IMR-90 (cell line): Measurements from ENCODE around the gene GALM. TPM values are rescaled to one million over a fixed set of nuclear protein-coding genes. Genes with fewer than 3 reads are reported as not detected.

Experiments
- ATAC-seq: fragments of 200-7000 bp; cut with Tn5 transposase; 2 replicates; pipeline ENCODE4 v1.9.1; 2020; ENCODE audit warnings: low read depth, mild to moderate bottlenecking, moderate library complexity
- BruUV-seq: library from RNA; stranded (reverse); fragments of 400-500 nt; replicated peaks from 2 replicates; lab custom pipeline; 2021; lab: Mats Ljungman, UMichigan
- CTCF ChIA-PET: fragments of 300-600 bp; formaldehyde crosslinking; extraction: SDS; loops from one replicate; lab custom pipeline; 2021; ENCODE audit warnings: antibody characterized with exemption; lab: Yijun Ruan, JAX
- POLR2A ChIA-PET: fragments of 300-600 bp; sonication (Branson Sonifier 250); formaldehyde crosslinking; loops from one replicate; lab custom pipeline; 2022; ENCODE audit warnings: antibody characterized with exemption; ENCODE audit not compliant: unreplicated experiment; lab: Charles Lee
- DNase-seq: peaks from one replicate; pipeline ENCODE4 v3.0.0; 2013
- H2AFZ ChIP-seq: replicated peaks from 2 replicates; pipeline ENCODE3; 2013; ENCODE audit warnings: low read length, mild to moderate bottlenecking; ENCODE audit not compliant: poor library complexity
- H2AK5ac ChIP-seq: 2 replicates; pipeline ENCODE4 v1.6.1; 2013; ENCODE audit warnings: low read depth, low read length, inconsistent platforms
- H2AK9ac ChIP-seq: replicated peaks from 2 replicates; pipeline ENCODE3; 2013; ENCODE audit warnings: mild to moderate bottlenecking, low read depth, low read length, moderate library complexity; ENCODE audit not compliant: poor library complexity
- H2BK120ac ChIP-seq: 2 replicates; pipeline ENCODE4 v1.6.1; 2013; ENCODE audit warnings: low read depth, low read length, inconsistent platforms
- H2BK15ac ChIP-seq: 3 replicates; pipeline ENCODE4 v1.6.1; 2013; ENCODE audit warnings: low read depth, low read length, inconsistent platforms
- H2BK20ac ChIP-seq: 2 replicates; pipeline ENCODE4 v1.6.1; 2013; ENCODE audit warnings: low read depth, mild to moderate bottlenecking, inconsistent platforms, low read length, moderate library complexity
- H2BK5ac ChIP-seq: 2 replicates; pipeline ENCODE4 v1.6.1; 2013; ENCODE audit warnings: mild to moderate bottlenecking, low read depth, low read length, inconsistent platforms; ENCODE audit not compliant: poor library complexity, severe bottlenecking
- H3K14ac ChIP-seq: replicated peaks from 2 replicates; pipeline ENCODE4 v1.6.1; 2013; ENCODE audit warnings: low read depth, low read length, inconsistent platforms
- H3K18ac ChIP-seq: 2 replicates; pipeline ENCODE4 v1.6.1; 2013; ENCODE audit warnings: low read depth, low read length, control low read depth
- H3K23ac ChIP-seq: 2 replicates; pipeline ENCODE4 v1.6.1; 2013; ENCODE audit warnings: low read depth, low read length, inconsistent platforms
- H3K27ac ChIP-seq: 2 replicates; pipeline ENCODE4 v1.5.1; 2013; ENCODE audit warnings: mild to moderate bottlenecking, control low read depth, low read length; ENCODE audit not compliant: insufficient read depth
- H3K27me3 ChIP-seq: 2 replicates; pipeline ENCODE4 v1.6.1; 2013; ENCODE audit warnings: low read length; ENCODE audit not compliant: control insufficient read depth, insufficient read depth
- H3K36me3 ChIP-seq: 2 replicates; pipeline ENCODE4 v1.6.1; 2013; ENCODE audit warnings: low read length, mixed read lengths; ENCODE audit not compliant: control insufficient read depth, insufficient read depth
- H3K4ac ChIP-seq: 2 replicates; pipeline ENCODE4 v1.6.1; 2013; ENCODE audit warnings: low read depth, low read length, inconsistent platforms
- H3K4me1 ChIP-seq: 2 replicates; pipeline ENCODE4 v1.6.1; 2013; ENCODE audit warnings: low read length, mixed read lengths; ENCODE audit not compliant: control insufficient read depth, insufficient read depth
- H3K4me2 ChIP-seq: 2 replicates; pipeline ENCODE4 v1.6.1; 2013; ENCODE audit warnings: low read depth, mild to moderate bottlenecking, control low read depth, low read length, moderate library complexity
- H3K4me3 ChIP-seq: 2 replicates; pipeline ENCODE4 v1.5.1; 2013; ENCODE audit warnings: low read depth, mild to moderate bottlenecking, control low read depth, low read length, moderate library complexity; ENCODE audit not compliant: insufficient read depth
- H3K56ac ChIP-seq: 2 replicates; pipeline ENCODE4 v1.6.1; 2013; ENCODE audit warnings: low read length, inconsistent platforms; ENCODE audit not compliant: insufficient read depth; ENCODE audit errors: extremely low read depth
- H3K79me1 ChIP-seq, 2 experiments: 2 replicates each; pipeline ENCODE4 v1.6.1; 2013; ENCODE audit warnings: low read length in 2 of 2, inconsistent platforms in 1 of 2, low read depth in 1 of 2
- H3K9ac ChIP-seq: 2 replicates; pipeline ENCODE4 v1.6.1; 2013; ENCODE audit warnings: low read depth, low read length, control low read depth
- H3K9me1 ChIP-seq: 2 replicates; pipeline ENCODE4 v1.6.1; 2013; ENCODE audit warnings: low read length, inconsistent platforms; ENCODE audit not compliant: insufficient read depth
- H3K9me3 ChIP-seq: 2 replicates; pipeline ENCODE4 v1.6.1; 2013; ENCODE audit warnings: low read length; ENCODE audit not compliant: control insufficient read depth, insufficient read depth
- H4K20me1 ChIP-seq: 2 replicates; pipeline ENCODE4 v1.6.1; 2013; ENCODE audit warnings: low read length, inconsistent platforms; ENCODE audit not compliant: insufficient read depth
- H4K5ac ChIP-seq: 2 replicates; pipeline ENCODE4 v1.6.1; 2013; ENCODE audit warnings: mild to moderate bottlenecking, low read depth, low read length, control low read depth
- H4K8ac ChIP-seq, 2 experiments: 2 replicates each; pipeline ENCODE4 v1.6.1; 2013; ENCODE audit warnings: low read depth in 2 of 2, low read length in 2 of 2, control low read depth in 1 of 2, inconsistent platforms in 1 of 2
- H4K91ac ChIP-seq: 2 replicates; pipeline ENCODE4 v1.6.1; 2013; ENCODE audit warnings: low read depth, low read length, inconsistent platforms; ENCODE audit not compliant: insufficient read depth
- BHLHE40 ChIP-seq: fragments of 150-350 bp; IDR thresholded peaks from 2 replicates; pipeline ENCODE4 v1.6.1; 2016; ENCODE audit warnings: mild to moderate bottlenecking, low read depth, low read length
- CEBPB ChIP-seq: IDR thresholded peaks from 2 replicates; pipeline ENCODE4 v1.6.1; 2012; ENCODE audit warnings: low read depth, low read length, improper control_type of control experiment
- FOS ChIP-seq: fragments of 150-350 bp; IDR thresholded peaks from 2 replicates; pipeline ENCODE4 v1.6.1; 2016; ENCODE audit warnings: low read depth, low read length
- MAFK ChIP-seq: IDR thresholded peaks from 2 replicates; pipeline ENCODE4 v1.6.1; 2012; ENCODE audit warnings: low read depth, low read length, improper control_type of control experiment
- NFE2L2 ChIP-seq: fragments of 150-350 bp; IDR thresholded peaks from 2 replicates; pipeline ENCODE4 v1.6.1; 2016; ENCODE audit warnings: low read depth, mild to moderate bottlenecking, low read length
- POLR2A ChIP-seq: IDR thresholded peaks from 2 replicates; pipeline ENCODE4 v1.6.1; 2012; ENCODE audit warnings: mild to moderate bottlenecking, low read depth, low read length
- RAD21 ChIP-seq: IDR thresholded peaks from 2 replicates; pipeline ENCODE4 v1.6.1; 2012; ENCODE audit warnings: low read length, improper control_type of control experiment
- RFX5 ChIP-seq: IDR thresholded peaks from 2 replicates; pipeline ENCODE4 v1.8.0; 2012; ENCODE audit warnings: low read depth, mild to moderate bottlenecking, low read length, moderate library complexity
- SMC3 ChIP-seq: fragments of 150-350 bp; IDR thresholded peaks from 2 replicates; pipeline ENCODE4 v1.6.1; 2016; ENCODE audit warnings: low read depth, mild to moderate bottlenecking, antibody characterized with exemption, low read length, moderate library complexity
- USF2 ChIP-seq: fragments of 150-350 bp; IDR thresholded peaks from 2 replicates; pipeline ENCODE4 v1.6.1; 2017; ENCODE audit warnings: mild to moderate bottlenecking, antibody characterized with exemption, low read length, low read depth
- dilution Hi-C: fragments of 300-500 bp; cut with HindIII; formaldehyde crosslinking; loops from one replicate; pipeline ENCODE4 v1.14.3; 2018; ENCODE audit warnings: low sequenced_read_pairs; ENCODE audit not compliant: unreplicated experiment
- in situ Hi-C: fragments of 300-500 bp; cut with MboI; formaldehyde crosslinking; loops from 3 replicates; pipeline ENCODE4 v1.14.3; 2019; ENCODE audit warnings: low sequenced_read_pairs, inconsistent platforms, mixed read lengths
- intact Hi-C: fragments of 100-400 bp; cut with micrococcal nuclease; formaldehyde crosslinking; loops from 2 replicates; pipeline ENCODE4 v1.10.0; 2022
- polyA plus RNA-seq, 3 experiments: library from polyadenylated mRNA; depleted of rRNA; stranded (reverse); fragments of >200 nt; gene quantifications; 2 replicates each; pipeline ENCODE4 v1.2.3, GENCODE V29; 2012; ENCODE audit warnings: low replicate concordance in 1 of 3
- total RNA-seq: library from RNA; depleted of rRNA; stranded (reverse); fragments of >200 nt; gene quantifications from 2 replicates; pipeline ENCODE4 v1.2.3, GENCODE V29; 2012

Gene GALM
- total and polyA plus RNA-seq, 2 of the 4 experiments (the other 2 are of a cell fraction), result 12.1 to 24.2 TPM

GRCh38 chr2:38632980-38633379, 32.9 kb upstream of the GALM start:
- POLR2A ChIA-PET, result no interaction called here

More at GRCh38 chr2:38632980-38633379, 32.9 kb upstream of the GALM start:
- no peak overlapping the region for H3K14ac ChIP-seq
- no peak overlapping the region for H2AK9ac ChIP-seq
- H3K9me3 ChIP-seq, result peaks cover 5% of the 10 kb centered on the region; the same call in 1 of the 2 replicates
- intact Hi-C loops, result no loop called here
- dilution Hi-C loops, result no loop called here
- BruUV-seq, result no TSS peak
- H3K56ac ChIP-seq, result no peak overlapping the region
- H3K36me3 ChIP-seq, result no peaks in the 10 kb centered on the region
- H4K5ac ChIP-seq, result no peak overlapping the region
- no peak overlapping the region for H3K23ac ChIP-seq
- H3K4me2 ChIP-seq, result no peak overlapping the region
- no peak overlapping the region for H3K18ac ChIP-seq
- H2BK15ac ChIP-seq, result no peak overlapping the region
- no peak overlapping the region for H3K4me3 ChIP-seq
- H3K4ac ChIP-seq, result no peak overlapping the region
- DNase-seq (no peak), ATAC-seq (no peak)
- TF ChIP-seq BHLHE40, result no peak
- no peak for TF ChIP-seq RAD21
- TF ChIP-seq CEBPB, result no peak
- no peak for TF ChIP-seq POLR2A
- no peak for TF ChIP-seq FOS
- no peak for TF ChIP-seq SMC3
- TF ChIP-seq RFX5, result no peak
- no peak for TF ChIP-seq MAFK
- TF ChIP-seq USF2, result no peak
- TF ChIP-seq NFE2L2, result no peak
- CTCF ChIA-PET, result interaction anchor here (0.7 kb wide), 1 partner anchor 1110 kb away, joined by 3 read pairs; no protein-coding TSS in a partner anchor
- H3K9ac ChIP-seq, result no peak overlapping the region
- no peak overlapping the region for H2BK120ac ChIP-seq
- H2AK5ac ChIP-seq, result no peak overlapping the region
- H2BK5ac ChIP-seq, result no peak overlapping the region
- H2BK20ac ChIP-seq, result no peak overlapping the region
- H4K20me1 ChIP-seq, result no peaks in the 10 kb centered on the region
- no peaks in the 10 kb centered on the region for H3K27me3 ChIP-seq
- no peaks in the 10 kb centered on the region for H3K9me1 ChIP-seq
- H3K79me1 ChIP-seq, result no peaks in the 10 kb centered on the region
- H2AFZ ChIP-seq, result no peak overlapping the region
- no peak overlapping the region for H4K91ac ChIP-seq
- H3K27ac ChIP-seq, result no peak overlapping the region
- no peak overlapping the region for H4K8ac ChIP-seq
- in situ Hi-C loops, result no loop called here
- no peaks in the 10 kb centered on the region for H3K4me1 ChIP-seq
